ENCODE data around the gene CCDC88B. TPM values are rescaled to one million over a fixed set of nuclear protein-coding genes. Genes with fewer than 3 reads are reported as not detected.

CCDC88B gene
- total and polyA plus RNA-seq, 2 experiments from 2014 or later, result 4.9 to 10.0 TPM

- H3K36me3 ChIP-seq (replicated peaks; ENCODE audit: insufficient read depth, low read depth), result no peaks in the 10 kb centered on the region
- no peak overlapping the region for H3K4me2 ChIP-seq
- TF ChIP-seq EZH2 (IDR thresholded peaks at IDR 0.05; ENCODE audit: borderline replicate concordance) (no peak), EZH2phosphoT487 (IDR thresholded peaks at IDR 0.05; ENCODE audit: low read depth, severe bottlenecking, unreplicated experiment) (no peak)
- TF ChIP-seq, protein P1, sequence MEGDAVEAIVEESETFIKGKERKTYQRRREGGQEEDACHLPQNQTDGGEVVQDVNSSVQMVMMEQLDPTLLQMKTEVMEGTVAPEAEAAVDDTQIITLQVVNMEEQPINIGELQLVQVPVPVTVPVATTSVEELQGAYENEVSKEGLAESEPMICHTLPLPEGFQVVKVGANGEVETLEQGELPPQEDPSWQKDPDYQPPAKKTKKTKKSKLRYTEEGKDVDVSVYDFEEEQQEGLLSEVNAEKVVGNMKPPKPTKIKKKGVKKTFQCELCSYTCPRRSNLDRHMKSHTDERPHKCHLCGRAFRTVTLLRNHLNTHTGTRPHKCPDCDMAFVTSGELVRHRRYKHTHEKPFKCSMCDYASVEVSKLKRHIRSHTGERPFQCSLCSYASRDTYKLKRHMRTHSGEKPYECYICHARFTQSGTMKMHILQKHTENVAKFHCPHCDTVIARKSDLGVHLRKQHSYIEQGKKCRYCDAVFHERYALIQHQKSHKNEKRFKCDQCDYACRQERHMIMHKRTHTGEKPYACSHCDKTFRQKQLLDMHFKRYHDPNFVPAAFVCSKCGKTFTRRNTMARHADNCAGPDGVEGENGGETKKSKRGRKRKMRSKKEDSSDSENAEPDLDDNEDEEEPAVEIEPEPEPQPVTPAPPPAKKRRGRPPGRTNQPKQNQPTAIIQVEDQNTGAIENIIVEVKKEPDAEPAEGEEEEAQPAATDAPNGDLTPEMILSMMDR (IDR thresholded peaks at IDR 0.05; ENCODE audit: poor library complexity), result no peak
- no peaks in the 10 kb centered on the region for H3K9me2 ChIP-seq (replicated peaks; ENCODE audit: insufficient read depth)
- no peak overlapping the region for H2AFZ ChIP-seq
- DNase-seq (ENCODE audit: low spot score), result no peak
- no peaks in the 10 kb centered on the region for H3K79me2 ChIP-seq
- H3K9me3 ChIP-seq (ENCODE audit: low read depth), result no peaks in the 10 kb centered on the region
- no peaks in the 10 kb centered on the region for H3K4me1 ChIP-seq (ENCODE audit: insufficient read depth)
- H4K20me1 ChIP-seq (ENCODE audit: insufficient read depth, poor library complexity, severe bottlenecking), result no peaks in the 10 kb centered on the region
- no peaks in the 10 kb centered on the region for H3K27me3 ChIP-seq
- 86% methylated on average over 15 of the region's 18 CpGs for WGBS (ENCODE audit: low lambda C conversion rate, missing lambda C conversion rate)
- no peak overlapping the region for H3K4me3 ChIP-seq
- H3K27ac ChIP-seq, result no peak overlapping the region
Measured at GRCh38 chr11:64372802-64373597, 33.0 kb downstream of the CCDC88B start.

DNA sequence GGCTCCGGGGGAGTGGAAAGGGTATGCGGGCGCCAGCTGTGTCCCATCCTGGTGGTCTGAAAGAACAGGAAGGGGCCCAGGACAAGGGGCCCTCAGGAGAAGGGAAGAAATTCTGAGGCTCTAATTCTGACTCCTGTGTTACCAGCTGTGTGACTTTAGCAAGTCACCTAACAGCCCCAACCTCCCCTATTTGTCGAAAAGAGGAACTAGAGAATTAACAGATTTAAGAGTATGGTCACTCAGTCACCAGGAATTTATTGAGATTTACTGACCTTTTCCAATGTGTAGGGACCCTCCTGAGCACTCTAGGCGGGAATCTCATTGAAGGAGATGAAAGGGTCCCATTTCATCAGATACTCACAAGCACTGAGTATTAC is 33.6 kb downstream of the CCDC88B start:
- WGBS (ENCODE audit: low lambda C conversion rate, missing lambda C conversion rate), result 89% methylated on average over 5 of the region's 5 CpGs
- Histone ChIP-seq H3K36me3 (replicated peaks; ENCODE audit: insufficient read depth, low read depth) (no peaks in the 10 kb centered on the region), H3K27ac (no peak overlapping the region), H2AFZ (no peak overlapping the region), H3K4me3 (no peak overlapping the region), H3K79me2 (no peaks in the 10 kb centered on the region), H3K4me1 (ENCODE audit: insufficient read depth) (no peaks in the 10 kb centered on the region), H4K20me1 (ENCODE audit: insufficient read depth, poor library complexity, severe bottlenecking) (no peaks in the 10 kb centered on the region), H3K9me2 (replicated peaks; ENCODE audit: insufficient read depth) (no peaks in the 10 kb centered on the region), H3K9me3 (ENCODE audit: low read depth) (no peaks in the 10 kb centered on the region), H3K4me2 (no peak overlapping the region), H3K27me3 (no peaks in the 10 kb centered on the region)
- TF ChIP-seq EZH2 (IDR thresholded peaks at IDR 0.05; ENCODE audit: borderline replicate concordance) (no peak), EZH2phosphoT487 (IDR thresholded peaks at IDR 0.05; ENCODE audit: low read depth, severe bottlenecking, unreplicated experiment) (no peak)
- TF ChIP-seq, protein P1 (IDR thresholded peaks at IDR 0.05; ENCODE audit: poor library complexity), result no peak
- DNase-seq (ENCODE audit: low spot score), result no peak

DNA sequence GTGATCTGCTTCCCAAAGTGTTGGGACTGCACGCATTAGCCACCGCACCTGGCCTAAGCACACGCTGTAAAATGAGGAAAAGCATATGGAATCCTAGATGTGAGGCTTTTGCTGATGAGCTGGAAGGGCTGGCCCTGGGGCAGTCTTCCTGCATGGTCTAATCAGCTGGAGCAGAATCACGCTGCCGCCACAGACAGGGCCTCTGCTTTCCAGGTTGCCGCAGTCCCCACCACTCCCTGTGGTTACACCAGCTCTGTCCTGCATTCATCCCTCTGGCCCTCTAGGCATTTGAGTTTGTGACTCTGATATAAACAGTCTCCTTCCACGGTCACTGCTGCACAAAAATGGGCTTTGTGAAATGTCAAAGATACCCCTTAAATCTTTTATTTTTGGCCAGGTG is 36.1 kb downstream of the CCDC88B start:
- WGBS (ENCODE audit: low lambda C conversion rate, missing lambda C conversion rate), result 90% methylated on average over 7 of the region's 7 CpGs

More for the DNA sequence above, 36.1 kb downstream of the CCDC88B start:
- no peaks in the 10 kb centered on the region for H3K27me3 ChIP-seq
- no peaks in the 10 kb centered on the region for H3K4me1 ChIP-seq (ENCODE audit: insufficient read depth)
- H3K4me3 ChIP-seq, result no peak overlapping the region
- no peaks in the 10 kb centered on the region for H3K9me3 ChIP-seq (ENCODE audit: low read depth)
- no peaks in the 10 kb centered on the region for H3K79me2 ChIP-seq
- H3K36me3 ChIP-seq (replicated peaks; ENCODE audit: insufficient read depth, low read depth), result no peaks in the 10 kb centered on the region
- TF ChIP-seq, protein P1 (IDR thresholded peaks at IDR 0.05; ENCODE audit: poor library complexity), result no peak
- TF ChIP-seq EZH2phosphoT487 (IDR thresholded peaks at IDR 0.05; ENCODE audit: low read depth, severe bottlenecking, unreplicated experiment) (no peak), EZH2 (IDR thresholded peaks at IDR 0.05; ENCODE audit: borderline replicate concordance) (no peak)
- no peak overlapping the region for H3K4me2 ChIP-seq
- no peaks in the 10 kb centered on the region for H4K20me1 ChIP-seq (ENCODE audit: insufficient read depth, poor library complexity, severe bottlenecking)
- H2AFZ ChIP-seq, result no peak overlapping the region
- H3K27ac ChIP-seq, result no peak overlapping the region
- H3K9me2 ChIP-seq (replicated peaks; ENCODE audit: insufficient read depth), result no peaks in the 10 kb centered on the region
- no peak for DNase-seq (ENCODE audit: low spot score)
